NCI-H2171 treated with DMSO at 0.1 percent for 48 hours (cell line): Measurements from ENCODE around the gene CCDC71.

Experiments used
- DNase-seq: peaks from one replicate; lab custom pipeline; 2025; lab: John Stamatoyannopoulos, UW

Gene CCDC71

DNA sequence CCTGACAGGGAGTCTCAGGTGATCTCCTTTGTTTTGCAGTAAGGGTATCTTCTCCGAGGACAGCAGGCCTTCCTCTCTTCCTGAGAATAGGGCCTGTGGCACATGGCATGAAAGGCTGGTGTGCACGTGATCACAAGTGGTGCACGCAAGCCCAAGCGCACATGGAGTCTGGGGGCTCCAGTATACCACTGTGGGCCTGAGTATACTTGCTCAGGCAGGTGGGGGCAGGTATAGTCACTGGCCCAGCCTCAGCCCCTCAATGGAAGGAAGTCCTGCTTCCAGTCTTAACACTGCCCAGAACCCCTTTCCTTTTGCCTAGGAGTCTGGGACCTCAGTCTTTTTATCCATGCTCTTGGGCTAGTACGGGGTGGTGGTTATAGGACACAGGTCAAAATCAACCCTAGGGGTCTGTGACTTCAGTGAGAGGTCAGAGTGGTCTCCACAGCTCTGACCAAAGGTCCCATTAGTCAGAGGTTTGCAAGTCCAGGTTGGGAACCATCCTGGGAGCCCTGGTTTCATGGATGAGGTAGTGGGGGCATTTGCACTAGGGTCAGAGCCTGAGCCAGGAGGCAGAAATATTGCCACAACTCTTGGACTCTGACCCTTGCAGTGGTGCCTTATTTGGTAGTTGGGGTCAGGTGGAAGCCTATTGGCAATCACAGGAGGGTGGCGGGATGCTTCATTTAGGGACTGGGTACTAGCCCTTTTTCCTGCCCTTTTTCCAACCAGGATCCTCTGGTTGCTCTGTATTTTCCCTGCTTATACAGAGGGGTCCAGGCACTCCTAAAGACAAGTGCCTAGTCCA is 823 bp upstream of the CCDC71 start:
- DNase-seq: no peak

DNA sequence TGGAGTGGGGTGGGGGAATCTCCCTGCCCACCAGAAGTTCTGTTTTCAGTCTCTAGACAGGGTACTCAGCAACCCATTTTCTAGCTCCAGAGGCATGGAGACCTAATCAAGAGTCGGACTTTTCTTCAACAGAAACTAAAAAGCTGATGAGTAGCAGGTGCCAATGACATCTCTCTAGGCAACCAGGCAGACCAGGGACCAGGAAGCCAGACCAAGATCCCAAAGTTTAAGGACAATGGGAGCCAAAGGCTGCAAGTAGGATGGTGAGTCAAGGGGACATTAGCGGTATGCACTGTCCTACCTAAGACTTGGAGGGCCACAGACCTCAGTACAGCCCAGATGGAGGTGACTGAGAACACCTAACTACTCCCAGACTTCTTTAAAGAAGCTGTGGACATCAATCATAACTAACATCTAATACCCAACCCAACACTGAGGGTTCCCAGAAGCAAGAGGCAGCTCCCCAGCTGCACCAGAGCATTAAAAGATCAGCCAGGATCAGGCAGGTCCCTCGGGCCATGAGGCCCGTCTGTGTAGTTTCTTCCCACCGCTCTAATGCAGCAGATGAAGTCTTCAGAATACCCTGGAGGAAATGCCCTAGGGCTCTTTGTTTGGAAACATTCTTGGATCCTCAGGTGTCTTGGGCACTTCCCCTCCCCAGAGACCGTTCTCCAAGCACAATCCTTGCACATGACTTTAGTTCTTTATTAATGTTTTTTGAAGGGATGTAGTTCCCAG is 979 bp downstream of the CCDC71 start:
- DNase-seq: peak; percentile 16

DNA sequence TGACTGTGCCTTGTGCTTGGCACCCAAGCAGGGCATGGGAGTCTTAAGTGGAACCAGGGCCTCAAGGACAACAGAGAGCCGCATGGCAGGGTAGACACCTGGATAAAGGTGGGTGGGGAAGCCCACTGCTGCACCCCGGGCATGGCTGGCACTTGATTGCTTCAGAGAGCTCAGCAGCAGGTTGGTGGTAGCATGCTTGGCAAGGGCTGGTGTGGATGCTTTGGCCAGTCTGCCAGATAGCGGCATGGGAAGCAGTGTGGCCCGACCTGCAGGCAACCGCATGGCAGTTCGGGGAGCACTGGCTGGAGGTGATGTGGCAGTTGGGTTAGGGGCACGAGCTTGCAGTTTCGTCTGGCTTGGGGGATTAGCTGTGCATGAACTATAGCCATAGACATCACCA is 2.5 kb downstream of the CCDC71 start:
- DNase-seq: no peak

DNA sequence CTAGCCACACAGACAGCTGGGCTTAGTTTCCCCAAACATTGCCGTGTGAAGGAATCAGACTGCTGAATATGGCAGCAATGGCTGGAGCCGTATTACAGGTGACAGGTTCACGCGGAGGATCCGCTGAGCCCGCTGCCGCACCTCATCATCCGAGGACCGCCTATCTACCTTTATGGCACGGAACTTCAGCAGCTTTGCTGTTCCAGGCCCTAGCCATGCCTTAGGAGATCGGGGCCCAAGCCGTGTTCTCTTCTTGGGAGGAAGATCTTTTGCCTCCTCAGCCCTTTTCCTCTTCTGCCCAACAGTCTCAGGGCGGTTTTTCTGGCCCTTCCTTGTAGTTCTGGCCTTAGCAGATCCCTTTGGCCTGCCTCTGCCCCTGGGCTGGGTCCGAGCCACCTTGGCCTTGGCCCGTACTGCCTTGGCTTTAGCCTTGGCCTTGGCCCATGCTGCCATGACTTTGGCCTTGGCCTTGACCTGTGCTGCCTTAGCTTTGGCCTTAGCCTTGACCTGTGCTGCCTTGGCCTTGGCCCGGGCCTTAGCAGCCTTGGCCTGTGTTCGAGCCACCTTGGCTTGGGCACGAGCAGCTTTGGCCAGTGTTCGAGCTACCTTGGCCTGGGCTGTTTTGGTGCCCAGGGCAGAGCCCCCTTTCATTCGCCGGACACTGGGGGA is 3.2 kb downstream of the CCDC71 start:
- DNase-seq: no peak

DNA sequence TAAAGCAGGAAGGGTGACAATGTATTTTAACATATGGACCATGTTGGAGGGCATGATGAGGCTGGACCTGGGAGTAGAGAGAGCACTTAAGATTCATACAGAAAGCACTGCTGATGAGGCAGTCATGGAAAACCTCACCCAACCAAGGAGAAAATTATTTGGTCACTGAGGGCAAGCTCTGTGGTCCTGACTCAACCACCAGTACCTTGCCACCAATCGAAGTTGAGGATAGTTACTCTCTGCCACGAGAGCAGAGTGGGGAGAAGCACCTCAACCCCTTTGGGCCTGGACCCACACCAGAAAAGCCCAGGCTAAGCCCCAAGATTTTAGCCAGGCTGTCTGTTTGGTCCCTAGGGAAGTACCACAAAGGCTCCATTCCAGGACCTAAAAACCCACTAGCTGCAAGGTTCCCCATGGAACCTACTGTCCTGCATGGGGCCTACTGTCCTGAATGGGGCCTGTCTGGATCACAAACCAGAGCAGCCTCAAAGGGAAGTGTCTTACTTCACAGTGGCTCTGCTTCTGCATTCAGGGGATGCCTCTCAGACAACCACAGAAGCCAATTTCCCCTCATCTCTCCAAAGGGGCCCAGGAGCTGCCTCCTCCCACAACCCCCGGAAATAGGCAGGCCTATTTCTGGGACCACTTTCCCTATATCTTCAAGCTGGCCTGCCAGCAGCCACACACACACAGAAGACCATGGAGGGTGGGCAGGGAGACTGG is 4.2 kb downstream of the CCDC71 start:
- DNase-seq: no peak

DNA sequence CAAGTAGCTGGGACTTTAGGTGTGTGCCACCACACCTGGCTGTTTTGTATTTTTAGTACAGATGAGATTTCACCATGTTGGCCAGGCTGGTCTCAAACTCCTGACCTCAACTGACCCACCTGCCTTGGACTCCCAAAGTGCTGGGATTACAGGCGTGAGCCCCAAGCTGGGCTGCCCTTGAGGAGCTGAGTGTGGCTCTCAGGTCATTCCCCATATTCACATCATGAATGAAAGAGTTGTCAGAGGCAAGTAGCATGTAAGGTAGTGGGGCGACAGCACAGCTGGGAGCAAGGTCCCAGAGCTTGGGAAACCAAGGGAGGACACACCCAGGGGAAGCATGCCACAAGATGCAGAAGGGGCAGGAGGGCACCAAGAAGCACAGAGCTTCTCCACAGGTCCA is 4.9 kb downstream of the CCDC71 start:
- DNase-seq: no peak

DNA sequence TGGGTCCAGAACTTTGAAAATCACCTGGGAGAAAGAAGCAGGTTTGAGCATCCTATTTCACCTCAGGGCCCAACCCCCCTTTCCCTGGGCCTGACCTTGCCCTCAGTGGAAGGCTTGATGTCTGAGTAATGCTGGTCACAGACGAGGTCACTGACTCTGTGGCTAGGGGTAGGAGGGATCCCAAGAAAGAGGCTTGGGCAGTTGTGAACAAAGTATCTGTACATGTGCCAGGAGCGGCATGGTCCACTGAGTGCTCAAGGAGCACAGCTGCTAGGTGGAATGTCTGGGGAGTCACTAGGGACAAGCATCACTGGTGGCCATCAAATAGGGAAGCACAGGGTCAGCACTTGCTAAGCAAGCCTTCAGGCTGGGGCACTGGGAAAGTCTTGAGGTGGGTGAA is 7.3 kb downstream of the CCDC71 start:
- no peak for DNase-seq

DNA sequence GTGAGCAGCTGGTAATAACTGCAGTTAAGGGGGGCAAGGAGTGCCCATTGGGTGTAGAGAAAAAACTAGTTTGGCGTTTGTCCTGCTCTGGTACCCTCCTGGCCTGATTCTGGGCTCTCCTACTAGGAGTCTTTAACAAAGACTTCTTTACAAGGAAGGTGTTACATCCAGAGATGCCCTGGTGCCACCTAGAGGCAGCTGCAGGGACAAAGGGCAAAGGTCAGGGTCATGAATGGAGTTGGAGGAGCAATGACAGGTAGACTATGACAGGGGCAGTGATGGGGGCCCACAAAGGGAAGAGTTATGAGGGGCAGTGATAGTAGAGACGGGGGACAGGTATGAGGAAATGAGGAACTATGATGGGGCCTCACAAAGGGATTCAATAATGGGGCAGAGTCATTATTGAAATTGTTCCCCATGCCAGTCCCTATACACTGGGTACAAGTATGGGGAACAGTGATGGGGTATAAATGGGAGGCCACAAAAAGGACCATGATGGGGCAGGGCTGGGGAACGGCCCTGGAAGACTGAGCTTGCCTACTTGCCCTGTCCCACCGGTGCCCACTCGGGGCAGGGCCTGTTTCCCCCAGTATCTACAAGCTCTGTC is 7.9 kb downstream of the CCDC71 start:
- DNase-seq: no peak

DNA sequence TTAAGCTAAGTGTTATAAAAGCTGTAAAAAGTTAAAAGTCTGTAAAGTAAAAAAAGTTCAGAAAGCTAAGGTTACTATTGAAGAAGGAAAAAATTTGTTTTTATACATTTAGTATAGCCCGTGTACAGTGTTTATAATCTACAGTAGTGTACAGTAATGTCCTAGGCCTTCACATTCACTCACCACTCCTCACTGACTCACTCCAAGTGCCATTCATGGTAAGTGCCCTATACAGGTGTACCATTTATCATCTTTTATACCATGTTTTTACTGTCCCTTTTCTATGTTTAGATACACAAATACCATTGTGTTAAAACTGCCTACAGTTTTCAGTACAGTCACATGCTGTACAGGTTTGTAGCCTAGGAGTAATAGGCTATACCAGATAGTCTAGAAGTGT is 8.8 kb downstream of the CCDC71 start:
- DNase-seq: no peak

DNA sequence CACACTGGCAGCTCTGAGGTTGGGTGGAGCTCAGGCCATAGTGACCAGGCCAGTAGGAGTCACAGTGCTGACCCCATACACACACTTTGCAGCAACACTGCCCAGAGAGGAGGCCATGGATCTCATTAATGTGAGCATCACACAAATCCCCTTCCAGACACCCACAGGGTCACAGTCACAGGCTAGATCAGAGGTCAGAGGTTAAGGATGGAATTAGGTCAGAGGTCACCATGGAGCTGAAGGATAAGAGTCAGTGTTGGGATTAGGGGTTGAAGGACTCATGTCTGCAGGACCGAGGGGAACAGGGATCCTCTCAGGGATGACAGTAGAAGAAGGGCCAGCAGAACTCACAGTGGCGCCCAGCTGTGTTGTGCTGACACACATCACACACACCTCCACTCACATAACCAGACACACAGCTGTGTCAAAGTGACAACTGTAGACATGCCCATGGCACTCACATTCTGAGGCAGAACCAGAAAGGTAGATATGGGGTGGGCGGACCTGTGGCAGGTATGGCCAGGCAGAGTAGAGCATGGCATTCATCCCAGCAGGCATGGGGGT is 12.7 kb downstream of the CCDC71 start:
- DNase-seq: no peak

DNA sequence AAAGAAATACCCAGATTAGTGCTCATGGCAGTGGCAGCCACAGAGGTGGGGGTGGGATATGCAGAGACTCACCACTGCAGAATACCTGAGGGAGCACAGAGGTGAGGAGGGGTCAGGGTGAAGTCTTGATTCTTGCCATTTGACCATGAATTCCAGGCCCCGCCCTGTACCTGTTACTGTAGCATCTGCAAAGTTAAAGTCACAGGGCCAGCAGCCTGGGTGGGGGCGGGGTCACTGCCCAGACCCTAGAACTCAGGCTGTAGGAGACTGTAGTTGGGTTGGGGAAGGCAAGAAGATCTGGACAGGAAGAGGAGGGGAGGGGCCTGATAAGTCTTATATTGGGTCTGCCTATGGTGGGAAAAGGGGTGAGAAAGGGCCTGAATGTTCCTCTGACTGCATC is 14.5 kb downstream of the CCDC71 start:
- no peak for DNase-seq

DNA sequence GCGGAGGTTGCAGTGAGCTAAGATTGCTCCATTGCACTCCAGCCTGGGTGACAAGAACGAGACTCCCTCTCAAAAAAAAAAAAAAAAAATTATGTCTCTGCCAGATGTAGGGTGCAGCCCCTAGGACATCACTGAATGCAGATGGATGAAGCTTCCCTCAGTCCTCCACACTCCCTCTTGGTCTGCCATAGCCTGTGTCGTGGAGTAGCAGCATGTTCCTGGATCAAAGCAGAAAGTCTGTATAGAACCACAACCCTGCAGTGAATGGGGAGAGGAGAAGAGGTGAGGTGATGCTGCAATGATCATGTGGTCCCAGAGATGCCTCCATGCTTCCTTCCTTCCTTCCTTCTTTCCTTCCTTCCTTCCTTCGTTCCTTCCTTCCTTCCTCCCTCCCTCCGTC is 18.0 kb downstream of the CCDC71 start:
- DNase-seq: no peak

DNA sequence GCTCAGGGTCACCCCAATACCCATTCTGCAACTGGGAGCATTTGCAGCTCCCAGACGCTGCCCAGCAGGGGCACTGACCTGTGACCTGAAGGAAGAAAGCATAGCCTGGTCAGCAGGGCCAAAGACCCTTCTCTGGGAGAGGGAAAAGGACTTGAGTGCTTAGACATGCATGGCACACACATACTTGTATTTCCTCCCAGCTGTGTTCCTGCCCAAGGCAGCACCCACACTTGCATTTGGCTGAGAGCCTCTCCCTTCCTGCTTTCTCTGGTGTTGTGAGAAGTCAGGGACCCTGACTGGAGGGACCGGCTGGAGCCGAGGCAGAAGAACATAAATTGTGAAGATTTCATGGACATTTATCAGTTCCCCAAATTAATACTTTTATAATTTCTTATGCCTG is 26.1 kb downstream of the CCDC71 start:
- DNase-seq: no peak

DNA sequence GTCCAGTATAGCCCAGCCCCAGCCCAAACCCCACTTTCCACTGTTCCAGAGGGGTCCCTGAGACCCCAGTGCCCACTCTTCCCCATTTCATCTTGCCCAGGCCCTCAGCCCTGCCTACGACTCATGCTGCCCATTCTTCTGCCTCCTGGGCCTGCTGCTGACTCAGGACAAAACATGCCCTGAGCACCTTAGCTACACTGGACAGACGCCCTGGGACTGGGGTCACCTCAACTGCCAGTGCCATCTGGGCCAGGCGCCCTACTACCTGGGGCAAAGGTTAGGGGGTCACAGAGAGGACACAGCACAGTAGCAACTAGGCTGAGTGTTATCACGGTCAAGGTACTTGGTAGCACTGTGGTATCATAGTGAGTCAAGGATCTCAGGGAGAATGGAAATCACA is 30.6 kb downstream of the CCDC71 start:
- no peak for DNase-seq

DNA sequence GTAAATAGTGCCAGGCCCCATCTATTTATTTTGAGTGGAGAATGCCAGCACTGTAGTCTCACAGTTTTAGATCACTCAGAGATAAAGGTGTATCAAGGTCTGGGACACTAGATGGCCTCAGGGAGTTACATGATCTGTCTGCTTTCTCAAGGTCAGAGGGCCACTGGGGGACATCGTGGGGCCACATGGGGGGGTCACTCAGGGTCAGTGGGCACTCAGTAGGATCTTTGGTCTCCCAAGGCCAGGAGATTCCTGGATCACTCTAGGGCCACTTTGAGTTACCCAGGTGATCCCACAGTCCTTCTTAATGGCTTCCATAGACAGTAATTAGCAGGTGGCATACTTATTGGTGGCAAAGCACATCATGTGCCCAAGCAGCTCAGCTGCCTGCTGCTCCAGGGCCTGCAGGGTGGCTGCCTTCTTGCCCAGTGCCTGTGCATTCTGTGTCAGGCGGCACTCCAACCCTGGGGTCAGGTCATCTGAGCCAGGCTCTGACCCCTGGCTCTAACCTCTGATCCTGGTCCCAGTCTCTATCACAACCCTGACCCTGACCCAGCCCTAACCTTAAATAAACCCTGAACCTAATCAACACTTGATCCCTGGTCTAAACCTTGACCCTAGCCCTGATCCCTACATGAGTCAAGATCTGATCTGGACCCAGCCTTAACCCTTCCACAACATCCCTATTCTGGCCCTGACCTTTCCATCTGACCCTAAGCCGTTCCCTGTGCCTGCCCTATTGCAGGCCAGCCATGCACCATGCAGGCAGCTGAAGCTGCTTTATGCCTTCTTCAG is 31.5 kb downstream of the CCDC71 start:
- no peak for DNase-seq

DNA sequence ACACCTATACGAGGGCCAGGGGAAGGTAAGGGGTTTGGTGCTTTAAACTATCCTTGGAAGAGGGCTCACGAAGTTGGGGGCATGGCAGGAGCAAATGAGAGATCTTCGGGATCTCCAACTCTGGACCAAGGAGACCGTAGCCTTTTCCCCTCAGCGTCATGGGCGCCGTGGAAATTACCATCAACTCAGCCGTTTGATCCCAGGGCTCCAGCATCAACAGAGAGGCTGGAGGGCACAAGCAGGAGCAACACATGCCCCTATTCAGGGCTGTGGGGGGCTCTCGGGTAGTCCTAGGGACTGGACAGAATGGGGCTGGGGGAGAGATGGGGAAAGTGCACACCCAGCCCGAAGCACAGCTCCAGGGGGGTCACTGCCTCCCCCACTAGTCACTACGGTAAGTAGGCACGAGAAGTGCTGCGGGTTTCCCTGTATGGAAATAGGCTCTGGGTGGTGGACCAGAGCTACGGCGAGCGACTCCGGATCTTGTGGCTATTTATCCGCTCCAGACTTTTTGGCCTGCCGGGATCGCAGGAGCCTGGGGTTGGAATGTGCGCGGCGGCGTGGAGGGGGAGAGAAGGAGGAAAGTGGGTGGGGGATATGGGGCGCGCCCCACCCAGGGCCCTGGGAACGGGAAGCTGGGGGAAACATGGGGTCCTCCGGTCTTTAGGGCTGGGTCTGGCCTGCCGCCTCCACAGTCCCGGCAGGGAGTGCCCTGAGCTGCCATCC is 32.7 kb downstream of the CCDC71 start:
- DNase-seq: peak; percentile 48

DNA sequence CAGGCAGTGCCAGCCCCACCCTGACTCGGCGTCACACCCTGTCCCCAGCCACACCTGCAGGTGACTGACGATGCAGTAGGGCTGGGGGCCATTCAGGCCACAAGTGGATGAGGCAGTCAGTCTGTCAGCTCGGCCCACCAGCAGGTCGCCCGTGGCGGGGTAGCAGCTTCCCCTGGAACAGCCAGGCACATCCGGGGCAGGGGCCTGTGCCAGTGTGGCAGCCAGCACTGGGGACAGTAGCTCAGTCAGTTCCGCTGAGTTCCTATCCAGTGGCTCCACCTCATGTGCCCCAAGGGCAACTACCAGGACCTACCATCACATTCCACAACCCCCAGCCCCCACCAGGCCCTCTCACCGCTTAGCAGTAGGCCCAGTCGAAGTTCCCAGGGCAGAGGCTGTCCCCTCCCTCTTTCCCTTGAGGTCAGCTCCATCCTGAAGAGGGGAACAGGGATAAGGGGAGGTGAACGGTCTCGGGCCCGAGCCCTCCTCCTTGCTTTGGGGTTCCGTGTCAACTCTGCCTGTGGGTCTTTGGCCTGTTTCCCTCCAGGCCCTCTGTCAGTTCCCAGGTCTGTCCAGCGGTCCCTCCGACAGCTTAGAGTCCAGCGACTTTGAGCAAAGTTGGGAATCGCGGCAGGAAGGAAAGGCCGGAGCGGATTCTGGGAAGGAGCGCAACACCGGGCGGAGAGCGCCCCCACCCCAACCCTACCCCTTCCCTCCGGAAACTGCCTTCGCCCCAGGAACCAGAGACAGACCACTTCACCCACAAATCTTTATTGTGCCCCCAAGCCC is 33.5 kb downstream of the CCDC71 start, which contains the start of gene LAMB2:
Gene LAMB2 (minus strand): TSS at position 614 of the 789 bp plus-strand sequence. CDS start 183 bp downstream, at position 431.
- DNase-seq: no peak

DNA sequence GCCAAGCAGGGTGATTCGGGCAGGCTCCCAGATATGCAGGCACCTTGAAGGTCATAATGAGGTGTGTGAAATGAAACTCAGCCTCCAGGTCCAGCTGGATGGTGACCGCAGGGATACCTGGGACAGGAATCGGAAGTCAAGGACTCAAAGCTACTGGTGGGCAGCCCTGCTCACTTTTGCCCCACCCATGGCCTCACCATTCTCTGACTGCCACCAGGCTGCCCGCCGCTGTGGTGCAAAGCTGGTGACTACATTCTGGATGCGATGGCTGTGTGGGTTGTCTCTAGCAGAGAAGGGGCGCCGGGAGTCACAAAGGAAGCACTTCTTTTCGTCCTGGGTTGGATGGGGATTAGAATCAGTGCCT is 34.1 kb downstream of the CCDC71 start:
- DNase-seq: no peak

DNA sequence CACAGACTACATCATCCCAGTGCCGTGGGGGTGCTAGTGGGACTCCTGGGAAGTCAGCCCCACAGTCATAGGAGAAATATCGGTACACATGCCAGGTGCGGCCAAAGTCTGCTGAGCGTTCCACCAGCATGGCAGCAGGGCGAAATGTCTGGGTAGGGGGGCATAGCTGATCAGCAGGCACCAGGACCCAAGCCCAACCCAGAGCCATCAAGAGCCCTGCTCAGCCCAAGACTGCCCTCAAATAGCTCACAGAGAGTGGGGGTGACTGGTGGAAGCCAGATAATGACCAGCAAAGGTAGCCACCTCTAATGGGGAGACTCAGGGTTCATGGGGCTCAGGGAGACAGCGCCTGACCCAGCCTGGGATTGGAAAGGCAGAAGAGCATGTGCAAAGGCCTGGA is 34.6 kb downstream of the CCDC71 start:
- no peak for DNase-seq
